GM12864 (cell line): ENCODE data around the gene DHX34.

Experiments used
- DNase-seq: peaks from one replicate; pipeline ENCODE4 v3.0.0-alpha.2; 2011; ENCODE audit warnings: low read depth
- H3K4me3 ChIP-seq: 2 replicates; pipeline ENCODE4 v1.5.1; 2011; ENCODE audit warnings: mild to moderate bottlenecking, low read depth, low read length, control low read depth
- TF ChIP-seq, protein P1 (sequence below): IDR thresholded peaks from 2 replicates; pipeline ENCODE4 v1.5.1; 2011; ENCODE audit warnings: low read depth, mild to moderate bottlenecking, moderate library complexity, low read length, control low read depth, inconsistent platforms; ENCODE audit errors: missing control alignments

The DHX34 gene

DNA sequence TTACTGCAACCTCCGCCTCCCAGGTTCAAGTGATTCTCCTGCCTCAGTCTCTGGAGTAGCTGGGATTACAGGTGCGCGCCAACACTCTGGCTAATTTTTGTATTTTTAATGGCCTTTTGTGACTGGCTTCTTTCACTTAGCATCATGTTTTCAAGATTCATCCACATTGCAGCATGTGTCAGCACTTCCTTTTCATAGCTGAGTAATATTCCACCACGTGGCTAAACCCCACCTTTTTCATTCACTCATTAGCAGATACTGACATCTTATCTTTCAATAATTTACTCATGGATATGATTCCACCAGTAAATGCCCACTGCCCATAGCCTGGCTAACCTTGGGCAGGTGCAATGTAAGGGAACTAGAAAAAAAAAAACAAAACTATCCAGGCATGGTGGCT is 32.6 kb upstream of the DHX34 start:
- no peak overlapping the region for H3K4me3 ChIP-seq
- no peak for DNase-seq
- TF ChIP-seq, protein P1, sequence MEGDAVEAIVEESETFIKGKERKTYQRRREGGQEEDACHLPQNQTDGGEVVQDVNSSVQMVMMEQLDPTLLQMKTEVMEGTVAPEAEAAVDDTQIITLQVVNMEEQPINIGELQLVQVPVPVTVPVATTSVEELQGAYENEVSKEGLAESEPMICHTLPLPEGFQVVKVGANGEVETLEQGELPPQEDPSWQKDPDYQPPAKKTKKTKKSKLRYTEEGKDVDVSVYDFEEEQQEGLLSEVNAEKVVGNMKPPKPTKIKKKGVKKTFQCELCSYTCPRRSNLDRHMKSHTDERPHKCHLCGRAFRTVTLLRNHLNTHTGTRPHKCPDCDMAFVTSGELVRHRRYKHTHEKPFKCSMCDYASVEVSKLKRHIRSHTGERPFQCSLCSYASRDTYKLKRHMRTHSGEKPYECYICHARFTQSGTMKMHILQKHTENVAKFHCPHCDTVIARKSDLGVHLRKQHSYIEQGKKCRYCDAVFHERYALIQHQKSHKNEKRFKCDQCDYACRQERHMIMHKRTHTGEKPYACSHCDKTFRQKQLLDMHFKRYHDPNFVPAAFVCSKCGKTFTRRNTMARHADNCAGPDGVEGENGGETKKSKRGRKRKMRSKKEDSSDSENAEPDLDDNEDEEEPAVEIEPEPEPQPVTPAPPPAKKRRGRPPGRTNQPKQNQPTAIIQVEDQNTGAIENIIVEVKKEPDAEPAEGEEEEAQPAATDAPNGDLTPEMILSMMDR: no peak

DNA sequence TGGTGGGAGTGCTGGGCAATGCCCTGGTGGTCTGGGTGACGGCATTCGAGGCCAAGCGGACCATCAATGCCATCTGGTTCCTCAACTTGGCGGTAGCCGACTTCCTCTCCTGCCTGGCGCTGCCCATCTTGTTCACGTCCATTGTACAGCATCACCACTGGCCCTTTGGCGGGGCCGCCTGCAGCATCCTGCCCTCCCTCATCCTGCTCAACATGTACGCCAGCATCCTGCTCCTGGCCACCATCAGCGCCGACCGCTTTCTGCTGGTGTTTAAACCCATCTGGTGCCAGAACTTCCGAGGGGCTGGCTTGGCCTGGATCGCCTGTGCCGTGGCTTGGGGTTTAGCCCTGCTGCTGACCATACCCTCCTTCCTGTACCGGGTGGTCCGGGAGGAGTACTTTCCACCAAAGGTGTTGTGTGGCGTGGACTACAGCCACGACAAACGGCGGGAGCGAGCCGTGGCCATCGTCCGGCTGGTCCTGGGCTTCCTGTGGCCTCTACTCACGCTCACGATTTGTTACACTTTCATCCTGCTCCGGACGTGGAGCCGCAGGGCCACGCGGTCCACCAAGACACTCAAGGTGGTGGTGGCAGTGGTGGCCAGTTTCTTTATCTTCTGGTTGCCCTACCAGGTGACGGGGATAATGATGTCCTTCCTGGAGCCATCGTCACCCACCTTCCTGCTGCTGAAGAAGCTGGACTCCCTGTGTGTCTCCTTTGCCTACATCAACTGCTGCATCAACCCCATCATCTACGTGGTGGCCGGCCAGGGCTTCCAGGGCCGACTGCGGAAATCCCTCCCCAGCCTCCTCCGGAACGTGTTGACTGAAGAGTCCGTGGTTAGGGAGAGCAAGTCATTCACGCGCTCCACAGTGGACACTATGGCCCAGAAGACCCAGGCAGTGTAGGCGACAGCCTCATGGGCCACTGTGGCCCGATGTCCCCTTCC is 28.9 kb upstream of the DHX34 start:
- DNase-seq: no peak
- no peak overlapping the region for H3K4me3 ChIP-seq
- TF ChIP-seq, protein P1: no peak

DNA sequence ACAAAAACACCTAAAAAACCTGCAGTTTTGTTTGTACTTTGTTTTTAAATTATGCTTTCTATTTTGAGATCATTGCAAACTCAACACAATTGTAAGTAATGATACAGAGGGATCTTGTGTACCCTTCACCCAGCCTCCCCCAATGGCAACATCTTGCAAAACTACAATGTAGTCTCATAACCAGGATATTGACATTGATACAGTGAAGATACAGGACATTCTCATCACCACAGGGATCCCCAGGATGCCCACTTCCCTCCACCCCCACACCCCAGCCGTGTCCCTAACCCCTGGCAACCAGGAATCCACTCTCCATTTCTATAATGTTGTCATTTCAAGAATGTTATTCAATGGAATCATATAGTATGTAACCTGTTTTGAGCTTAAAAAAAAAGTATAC is 27.5 kb upstream of the DHX34 start:
- TF ChIP-seq, protein P1: no peak
- no peak for DNase-seq
- no peak overlapping the region for H3K4me3 ChIP-seq

DNA sequence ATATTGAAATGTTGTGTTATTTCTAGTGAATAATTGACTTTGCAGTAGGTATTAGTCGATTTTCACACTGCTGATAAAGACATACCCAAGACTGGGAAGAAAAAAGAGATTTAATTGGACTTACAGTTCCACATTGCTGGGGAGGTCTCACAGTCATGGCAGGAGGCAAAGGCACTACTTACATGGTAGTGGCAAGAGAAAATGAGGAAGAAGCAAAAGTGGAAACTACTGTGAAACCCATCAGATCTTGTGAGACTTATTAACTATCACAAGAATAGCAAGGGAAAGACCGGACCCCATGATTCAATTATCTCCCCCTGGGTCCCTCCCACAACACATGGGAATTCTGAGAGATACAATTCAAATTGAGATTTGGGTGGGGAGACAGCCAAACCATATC is 27.1 kb upstream of the DHX34 start:
- H3K4me3 ChIP-seq: no peak overlapping the region
- DNase-seq: no peak
- TF ChIP-seq, protein P1: no peak

DNA sequence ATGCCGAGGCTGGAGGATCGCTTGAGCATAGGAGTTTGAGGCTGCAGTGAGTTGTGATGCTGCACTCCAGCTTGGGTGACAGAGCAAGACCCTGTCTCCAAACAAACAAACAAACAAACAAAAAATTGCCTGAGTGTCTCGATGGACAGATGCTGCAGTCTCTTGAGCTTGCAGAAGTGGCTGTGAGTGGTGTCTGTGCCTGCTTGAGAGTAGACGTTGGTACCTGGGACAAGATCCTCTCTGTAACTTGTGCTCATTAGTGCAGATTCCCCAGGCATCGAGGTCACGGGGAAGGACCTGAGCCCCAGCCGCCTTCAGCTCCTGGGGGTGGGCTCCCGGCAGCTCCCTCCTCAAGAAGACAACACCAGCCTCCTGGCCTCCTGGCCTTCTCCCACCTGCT is 25.7 kb upstream of the DHX34 start:
- no peak overlapping the region for H3K4me3 ChIP-seq
- TF ChIP-seq, protein P1: no peak
- DNase-seq: no peak

DNA sequence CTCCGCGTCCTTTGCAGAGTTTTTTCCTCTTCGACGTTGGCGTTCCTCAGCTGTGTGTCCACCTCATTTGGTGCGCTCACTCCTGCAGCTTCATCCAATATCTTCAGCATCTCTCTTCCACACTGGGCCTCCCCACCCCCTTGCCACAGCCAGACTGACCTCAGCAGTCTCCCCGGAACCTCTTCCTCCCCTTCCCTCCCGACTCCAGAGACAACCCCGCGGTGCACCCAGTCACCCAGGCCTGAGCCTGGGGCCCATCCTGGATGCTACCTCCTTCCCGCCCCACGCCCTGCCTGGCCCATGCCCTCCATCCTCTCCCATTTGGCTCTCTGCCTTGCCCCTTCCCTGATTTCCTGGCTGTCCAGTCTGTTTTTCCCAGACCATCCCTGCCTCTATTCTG is 25.2 kb upstream of the DHX34 start:
- H3K4me3 ChIP-seq: no peak overlapping the region
- no peak for DNase-seq
- TF ChIP-seq, protein P1: no peak

DNA sequence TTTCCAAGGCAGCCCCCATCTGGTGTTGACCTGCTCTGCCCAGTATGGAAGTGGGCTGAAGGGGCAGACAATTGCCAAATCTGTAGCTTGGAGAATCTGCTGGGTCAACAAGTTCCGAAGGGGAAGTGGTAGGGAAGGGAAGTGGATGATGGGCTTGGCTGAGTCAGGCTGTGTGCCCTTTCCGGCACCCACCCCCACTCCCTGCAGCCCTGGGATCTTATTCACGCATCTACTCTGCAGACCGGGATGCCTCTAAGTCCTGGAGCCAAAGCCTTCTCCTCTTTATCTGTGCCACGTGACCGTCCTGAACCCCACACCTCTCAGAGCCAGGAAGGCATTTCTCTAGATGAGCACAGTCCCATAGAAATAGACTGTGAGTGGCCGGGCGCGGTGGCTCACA is 24.6 kb upstream of the DHX34 start:
- no peak overlapping the region for H3K4me3 ChIP-seq
- TF ChIP-seq, protein P1: no peak
- DNase-seq: no peak
